ENCODE results near the gene MYL7. TPM values are rescaled to one million over a fixed set of nuclear protein-coding genes. Genes with fewer than 3 reads are reported as not detected.

Gene MYL7
- total RNA-seq, 4 donors from 2014 or later: not detected

- no peak for TF ChIP-seq CTCF (IDR thresholded peaks at IDR 0.05; ENCODE audit: low read depth)
These were observed 896 bp upstream of the MYL7 start for GRCh38 chr7:44142028-44142427.

GRCh38 chr7:44140341-44140740 lies 791 bp downstream of the MYL7 start:
- TF ChIP-seq CTCF (IDR thresholded peaks at IDR 0.05; ENCODE audit: low read depth): no peak

- no peak for TF ChIP-seq CTCF (IDR thresholded peaks at IDR 0.05; ENCODE audit: low read depth)
These were observed 1.7 kb downstream of the MYL7 start for GRCh38 chr7:44139311-44140010.

- TF ChIP-seq CTCF (IDR thresholded peaks at IDR 0.05; ENCODE audit: low read depth): no peak
These were observed 2.4 kb downstream of the MYL7 start for GRCh38 chr7:44138698-44139097.

- no peak for TF ChIP-seq CTCF (IDR thresholded peaks at IDR 0.05; ENCODE audit: low read depth)
These were observed 4.4 kb downstream of the MYL7 start for GRCh38 chr7:44136731-44137130.

- TF ChIP-seq CTCF (IDR thresholded peaks at IDR 0.05; ENCODE audit: low read depth): no peak
These were observed 6.0 kb downstream of the MYL7 start for GRCh38 chr7:44134943-44135628.

GRCh38 chr7:44133295-44133694 lies 7.8 kb downstream of the MYL7 start:
- TF ChIP-seq CTCF (IDR thresholded peaks at IDR 0.05; ENCODE audit: low read depth): no peak

All from subcutaneous adipose tissue (tissue), 4 donors.